Vagina (tissue), 2 donors: ENCODE results near the gene ITM2C.

Experiments
- POLR2A ChIP-seq, 2 donors: fragments of 450-650 bp; IDR thresholded peaks; one replicate each; pipeline ENCODE4 v1.6.1; 2017; ENCODE audit warnings: antibody characterized with exemption in 2 of 2, mild to moderate bottlenecking in 2 of 2, moderate library complexity in 2 of 2
- POLR2AphosphoS5 ChIP-seq, 2 donors: sonication (generic); formaldehyde crosslinking; IDR thresholded peaks; one replicate each; pipeline ENCODE4 v1.9.0; 2017; ENCODE audit warnings: antibody characterized with exemption in 2 of 2, mild to moderate bottlenecking in 2 of 2, low read depth in 1 of 2; ENCODE audit not compliant: insufficient read depth in 1 of 2
- TF ChIP-seq, protein P1 (sequence below), 3 experiments: fragments of 450-650 bp in 2 of 3; fragments of 200-600 bp in 1 of 3; sonication (generic) in 1 of 3; IDR thresholded peaks; one replicate each; pipeline ENCODE4 v1.5.1; 2017 to 2019; ENCODE audit warnings: antibody characterized with exemption in 3 of 3, mild to moderate bottlenecking in 2 of 3, moderate library complexity in 2 of 3

DNA sequence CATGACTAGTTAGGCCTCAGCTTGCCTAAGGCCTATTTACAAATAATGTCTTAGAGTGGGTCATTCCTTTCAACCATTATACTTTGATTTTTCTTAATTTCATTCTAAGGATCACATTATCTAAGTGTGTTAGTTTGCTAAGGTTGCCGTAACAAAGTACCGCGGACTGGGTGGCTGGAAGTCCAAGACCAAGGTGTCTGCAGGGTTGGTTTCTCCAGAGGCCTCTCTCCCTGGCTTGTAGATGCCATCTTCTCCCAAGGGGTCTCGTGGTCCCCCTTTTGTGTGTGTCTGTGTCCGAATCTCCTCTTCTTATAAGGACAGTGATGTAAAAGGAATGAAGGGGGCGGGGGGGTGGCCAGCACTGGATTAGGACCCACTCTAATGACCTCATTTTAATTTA, 18.4 kb upstream of the ITM2C start:
- TF ChIP-seq, protein P1, sequence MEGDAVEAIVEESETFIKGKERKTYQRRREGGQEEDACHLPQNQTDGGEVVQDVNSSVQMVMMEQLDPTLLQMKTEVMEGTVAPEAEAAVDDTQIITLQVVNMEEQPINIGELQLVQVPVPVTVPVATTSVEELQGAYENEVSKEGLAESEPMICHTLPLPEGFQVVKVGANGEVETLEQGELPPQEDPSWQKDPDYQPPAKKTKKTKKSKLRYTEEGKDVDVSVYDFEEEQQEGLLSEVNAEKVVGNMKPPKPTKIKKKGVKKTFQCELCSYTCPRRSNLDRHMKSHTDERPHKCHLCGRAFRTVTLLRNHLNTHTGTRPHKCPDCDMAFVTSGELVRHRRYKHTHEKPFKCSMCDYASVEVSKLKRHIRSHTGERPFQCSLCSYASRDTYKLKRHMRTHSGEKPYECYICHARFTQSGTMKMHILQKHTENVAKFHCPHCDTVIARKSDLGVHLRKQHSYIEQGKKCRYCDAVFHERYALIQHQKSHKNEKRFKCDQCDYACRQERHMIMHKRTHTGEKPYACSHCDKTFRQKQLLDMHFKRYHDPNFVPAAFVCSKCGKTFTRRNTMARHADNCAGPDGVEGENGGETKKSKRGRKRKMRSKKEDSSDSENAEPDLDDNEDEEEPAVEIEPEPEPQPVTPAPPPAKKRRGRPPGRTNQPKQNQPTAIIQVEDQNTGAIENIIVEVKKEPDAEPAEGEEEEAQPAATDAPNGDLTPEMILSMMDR (IDR thresholded peaks at IDR 0.05) = no peak
- no peak for TF ChIP-seq POLR2A (IDR thresholded peaks at IDR 0.05)
- no peak for TF ChIP-seq POLR2AphosphoS5 (IDR thresholded peaks at IDR 0.05; ENCODE audit: insufficient read depth in 1 of 2, low read depth in 1 of 2)
